Activated naive CD4-positive, alpha-beta T cell treated with anti-CD3 and anti-CD28 coated beads, Interleukin-2, amount 50 U/mL, for 72 hours (primary cell): ENCODE results near the gene APBB3. TPM values are rescaled to one million over a fixed set of nuclear protein-coding genes. Genes with fewer than 3 reads are reported as not detected.
"Not testable (repeated sequence)": the region's sequence is repeated elsewhere in the genome, so short reads cannot be mapped to it uniquely, and the experiment has no call there.

Experiments
- ATAC-seq, 2 donors: fragments of 150-1000 bp; cut with Tn5 transposase; 2 replicates each; pipeline ENCODE4 v1.10.0; 2021; ENCODE audit warnings: mild to moderate bottlenecking in 2 of 2, moderate library complexity in 2 of 2
- DNase-seq, 2 donors: peaks; one replicate each; pipeline ENCODE4 v3.0.0; 2021 to 2022; ENCODE audit warnings: low spot score in 2 of 2
- H3K27ac Mint-ChIP-seq, 2 donors: one replicate each; pipeline ENCODE4 v1.8.0; 2022; ENCODE audit warnings: mild to moderate bottlenecking in 2 of 2, mixed read lengths in 2 of 2
- H3K36me3 Mint-ChIP-seq, 2 donors: one replicate each; pipeline ENCODE4 v1.8.0; 2022; ENCODE audit warnings: mixed read lengths in 2 of 2
- H3K9me3 Mint-ChIP-seq, 2 donors: one replicate each; pipeline ENCODE4 v1.8.0; 2022; ENCODE audit warnings: mixed read lengths in 2 of 2
- total RNA-seq, 2 donors: library from RNA; stranded (reverse); gene quantifications; one replicate each; pipeline ENCODE4 v1.2.3, GENCODE V29; 2022

The APBB3 gene
- total RNA-seq: 10 to 100 TPM; 36.6 to 38.1 TPM

DNA sequence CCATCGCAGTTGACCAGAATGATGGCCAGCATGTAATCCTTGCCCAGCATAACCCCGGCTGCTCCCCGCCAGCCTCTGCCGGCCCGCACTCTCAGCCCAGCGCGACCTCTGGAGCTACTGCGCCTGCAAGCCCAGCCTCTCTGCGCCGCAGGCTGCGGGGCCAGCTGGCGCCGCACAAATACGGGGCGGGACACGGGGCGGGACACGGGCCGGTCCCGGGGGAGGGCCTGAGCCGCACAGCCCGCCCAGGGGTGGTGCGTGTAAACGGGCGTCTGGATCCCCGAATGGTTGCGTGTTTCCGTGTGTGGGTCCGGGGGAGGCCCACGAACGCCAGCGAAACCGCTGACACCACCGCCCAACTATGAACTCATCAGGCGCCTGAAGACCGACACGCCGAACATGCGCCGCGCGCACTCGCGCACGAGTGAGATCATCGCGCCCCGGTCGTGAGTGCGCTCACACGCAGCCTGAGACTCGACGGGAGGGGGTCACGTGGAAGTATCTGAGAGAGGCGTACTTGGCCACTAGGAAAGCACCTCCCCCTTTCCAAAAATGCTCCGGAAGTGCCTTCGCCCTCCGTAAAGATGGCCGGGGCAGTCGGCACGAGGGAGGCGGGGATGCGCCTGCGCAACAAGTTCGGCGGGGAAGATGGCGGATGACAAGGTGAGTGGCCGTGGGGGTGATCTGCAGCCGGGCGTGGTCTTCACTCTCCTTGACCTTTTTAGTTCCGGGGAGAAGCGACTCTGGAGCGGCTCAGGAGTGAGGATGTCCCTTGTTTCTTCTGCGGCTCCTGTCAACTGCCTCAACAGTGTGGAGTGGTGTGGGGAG is at the start of gene APBB3, which contains the start of gene SLC35A4:
Gene APBB3 (minus strand): TSS at position 403 of the 828 bp plus-strand sequence. CDS start 353 bp downstream, at position 50.
Gene SLC35A4 (plus strand): TSS at position 633 of the 828 bp plus-strand sequence. CDS start 2,342 bp downstream, outside the sequence.
- Mint-ChIP-seq H3K27ac (peak within 1 kb of the TSS; percentile 98), H3K9me3 (no peaks in the 10 kb centered on the region), H3K36me3 (peaks cover 32 to 42% of the 10 kb centered on the region in 2 donors)
- ATAC-seq (peak; percentile 88 to 94), DNase-seq (peak; percentile 93 to 98)

- H3K27ac Mint-ChIP-seq: no peak overlapping the region
- ATAC-seq: no peak
- H3K36me3 Mint-ChIP-seq: peaks cover 0 to 6% of the 10 kb centered on the region in 2 donors
- DNase-seq: no peak
- peaks cover 0 to 4% of the 10 kb centered on the region in 2 donors for H3K9me3 Mint-ChIP-seq
These were observed 46.7 kb upstream of the APBB3 start for GRCh38 chr5:140611020-140611521.

DNA sequence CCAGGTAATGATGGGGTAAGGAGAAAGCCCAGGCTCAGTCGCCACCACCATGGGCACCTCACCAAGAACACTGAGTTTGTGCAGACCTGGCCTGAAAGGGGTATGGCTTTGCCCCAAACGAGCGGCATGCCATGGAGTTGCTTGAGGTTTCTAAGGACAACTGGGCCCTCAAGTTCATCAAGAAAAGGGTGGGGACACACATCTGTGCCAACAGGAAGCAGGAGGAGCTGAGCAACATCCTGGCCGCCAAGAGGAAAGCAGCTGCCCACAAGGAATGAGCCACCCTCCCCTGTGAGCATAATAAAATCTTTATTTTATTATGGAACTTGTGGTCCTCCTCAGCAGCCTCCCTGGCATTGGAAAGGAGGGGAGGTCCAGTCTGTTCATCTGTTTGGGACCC is 44.7 kb upstream of the APBB3 start:
- H3K9me3 Mint-ChIP-seq: peaks cover 0 to 4% of the 10 kb centered on the region in 2 donors

GRCh38 chr5:140608722-140609121 is 44.3 kb upstream of the APBB3 start:
- Mint-ChIP-seq H3K36me3 (peaks cover 0 to 6% of the 10 kb centered on the region in 2 donors), H3K9me3 (peaks cover 0 to 4% of the 10 kb centered on the region in 2 donors), H3K27ac (no peak overlapping the region)
- no peak for ATAC-seq
- DNase-seq: no peak

More for the DNA sequence above, 44.7 kb upstream of the APBB3 start:
- peaks cover 0 to 6% of the 10 kb centered on the region in 2 donors for H3K36me3 Mint-ChIP-seq
- DNase-seq (no peak), ATAC-seq (no peak)
- no peak overlapping the region for H3K27ac Mint-ChIP-seq

DNA sequence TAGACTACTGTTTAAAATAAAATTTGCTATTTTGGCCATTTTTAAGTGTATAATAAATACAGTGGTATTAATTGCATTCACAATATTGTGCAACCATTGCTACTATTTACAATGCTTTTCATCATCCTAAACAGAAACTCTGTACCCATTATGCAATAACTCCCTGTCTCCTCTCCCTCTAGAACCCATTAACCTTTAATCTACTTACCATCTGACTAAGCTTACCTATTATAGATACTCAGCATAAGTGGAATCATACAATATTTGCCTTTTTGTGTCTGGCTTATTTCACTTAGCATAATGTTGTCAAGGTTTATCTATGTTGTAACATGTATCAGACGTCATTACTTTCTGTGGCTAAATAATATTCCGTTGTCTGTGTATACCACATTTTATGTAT is 42.6 kb upstream of the APBB3 start:
- H3K36me3 Mint-ChIP-seq: no peaks in the 10 kb centered on the region
- no peak for DNase-seq
- ATAC-seq: no peak
- H3K9me3 Mint-ChIP-seq: no peaks in the 10 kb centered on the region
- no peak overlapping the region for H3K27ac Mint-ChIP-seq

DNA sequence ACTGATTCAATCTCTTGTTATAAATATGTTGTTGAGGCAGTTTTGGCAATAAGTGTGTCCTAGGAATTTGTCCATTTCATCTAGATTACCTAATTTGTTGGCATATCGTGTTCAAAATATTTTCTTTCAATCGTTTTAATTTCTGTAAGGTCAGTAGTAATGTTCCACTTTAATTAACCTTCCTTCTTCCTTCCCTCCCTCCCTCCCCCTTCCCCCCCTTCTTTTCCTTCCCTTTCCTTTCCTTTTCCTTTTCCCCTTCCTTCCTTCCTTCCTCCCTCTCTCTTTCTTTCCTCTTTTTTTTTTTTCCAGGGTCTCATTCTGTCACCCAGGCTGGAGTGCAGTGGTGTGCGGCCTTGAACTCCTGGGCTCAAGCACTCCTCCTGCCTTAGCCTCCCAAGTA is 41.5 kb upstream of the APBB3 start:
- Mint-ChIP-seq H3K36me3 (no peaks in the 10 kb centered on the region), H3K9me3 (no peaks in the 10 kb centered on the region), H3K27ac (no peak overlapping the region)
- DNase-seq (no peak), ATAC-seq (no peak)

DNA sequence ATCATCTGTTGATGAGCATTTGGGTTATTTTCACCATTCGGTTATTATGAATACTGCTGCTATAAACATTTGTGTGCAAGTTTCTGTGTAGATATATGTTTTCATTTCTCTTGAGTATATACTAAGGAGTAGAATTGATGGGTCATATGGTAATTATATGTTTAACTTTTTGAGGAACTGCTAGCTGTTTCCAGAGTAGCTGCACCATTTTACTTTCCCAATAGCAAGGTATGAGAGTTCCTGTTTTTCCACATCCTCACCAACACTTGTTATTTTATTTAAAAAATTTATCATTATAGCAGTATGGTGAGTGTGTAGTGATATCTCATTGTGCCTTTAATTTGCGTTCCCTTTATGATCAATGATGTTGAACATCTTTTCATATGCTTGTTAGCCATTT is 39.3 kb upstream of the APBB3 start:
- ATAC-seq (no peak), DNase-seq (no peak)
- no peaks in the 10 kb centered on the region for H3K36me3 Mint-ChIP-seq
- no peaks in the 10 kb centered on the region for H3K9me3 Mint-ChIP-seq
- no peak overlapping the region for H3K27ac Mint-ChIP-seq

DNA sequence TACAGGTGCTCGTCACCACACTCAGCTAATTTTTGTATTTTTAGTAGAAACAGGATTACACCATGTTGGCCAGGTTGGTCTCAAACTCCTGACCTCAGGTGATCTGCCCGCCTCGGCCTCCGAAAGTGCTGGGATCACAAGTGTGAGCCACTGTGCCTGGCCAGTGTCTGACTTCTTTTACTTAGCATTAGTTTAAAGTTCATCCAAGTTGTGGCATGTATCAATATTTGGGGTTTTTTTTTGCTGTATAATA is 39.0 kb upstream of the APBB3 start:
- DNase-seq, H3K36me3 Mint-ChIP-seq, H3K27ac Mint-ChIP-seq, ATAC-seq, H3K9me3 Mint-ChIP-seq: not testable (repeated sequence)

GRCh38 chr5:140602147-140602546 is 37.7 kb upstream of the APBB3 start:
- no peak for ATAC-seq
- H3K27ac Mint-ChIP-seq: no peak overlapping the region
- H3K36me3 Mint-ChIP-seq: no peaks in the 10 kb centered on the region
- DNase-seq: no peak
- no peaks in the 10 kb centered on the region for H3K9me3 Mint-ChIP-seq

DNA sequence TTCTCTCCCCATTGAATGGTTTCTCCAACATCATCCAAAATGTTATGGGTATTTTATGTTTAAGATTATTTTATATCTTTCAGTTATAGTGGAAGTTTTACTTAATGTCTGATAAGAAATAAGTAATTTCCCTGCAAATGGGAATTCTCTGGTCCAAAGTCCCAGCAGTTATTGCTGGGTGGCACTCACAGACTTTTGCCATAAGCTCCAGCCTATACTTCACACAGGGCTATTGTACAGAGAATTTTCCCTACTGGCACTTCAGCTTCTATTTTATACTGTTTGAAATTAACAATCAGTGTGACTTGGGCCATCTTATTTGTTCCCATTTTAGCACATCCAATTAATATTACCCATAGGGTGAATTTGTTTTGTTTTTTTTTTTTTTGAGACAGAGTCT is 35.7 kb upstream of the APBB3 start:
- ATAC-seq (no peak), DNase-seq (no peak)
- no peaks in the 10 kb centered on the region for H3K9me3 Mint-ChIP-seq
- H3K27ac Mint-ChIP-seq: no peak overlapping the region
- no peaks in the 10 kb centered on the region for H3K36me3 Mint-ChIP-seq

GRCh38 chr5:140598836-140599235 is 34.4 kb upstream of the APBB3 start:
- no peak for DNase-seq
- H3K9me3 Mint-ChIP-seq: no peaks in the 10 kb centered on the region
- no peak overlapping the region for H3K27ac Mint-ChIP-seq
- no peak for ATAC-seq
- H3K36me3 Mint-ChIP-seq: no peaks in the 10 kb centered on the region

DNA sequence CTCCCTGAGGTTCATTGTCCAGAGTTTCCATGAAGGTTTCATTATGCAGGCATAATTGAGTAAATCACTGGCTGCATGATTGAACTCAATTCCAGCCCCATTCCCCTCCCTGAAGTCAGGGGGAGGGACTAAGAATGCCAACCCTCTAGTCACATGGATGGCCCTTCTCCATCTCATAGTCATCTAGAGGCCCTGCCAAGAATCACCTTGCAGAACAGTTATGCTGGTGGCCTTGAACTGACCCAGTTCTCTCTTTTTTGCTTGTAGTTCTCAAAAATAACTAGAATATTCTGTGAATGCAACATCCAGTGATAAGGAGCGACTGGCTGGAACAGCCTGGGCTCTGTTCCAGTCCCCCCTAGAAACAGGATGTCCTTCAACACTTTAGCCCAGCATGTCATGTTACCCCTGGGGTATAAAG is 31.9 kb upstream of the APBB3 start:
- no peak overlapping the region for H3K27ac Mint-ChIP-seq
- H3K9me3 Mint-ChIP-seq: no peaks in the 10 kb centered on the region
- no peaks in the 10 kb centered on the region for H3K36me3 Mint-ChIP-seq
- no peak for ATAC-seq
- no peak for DNase-seq

DNA sequence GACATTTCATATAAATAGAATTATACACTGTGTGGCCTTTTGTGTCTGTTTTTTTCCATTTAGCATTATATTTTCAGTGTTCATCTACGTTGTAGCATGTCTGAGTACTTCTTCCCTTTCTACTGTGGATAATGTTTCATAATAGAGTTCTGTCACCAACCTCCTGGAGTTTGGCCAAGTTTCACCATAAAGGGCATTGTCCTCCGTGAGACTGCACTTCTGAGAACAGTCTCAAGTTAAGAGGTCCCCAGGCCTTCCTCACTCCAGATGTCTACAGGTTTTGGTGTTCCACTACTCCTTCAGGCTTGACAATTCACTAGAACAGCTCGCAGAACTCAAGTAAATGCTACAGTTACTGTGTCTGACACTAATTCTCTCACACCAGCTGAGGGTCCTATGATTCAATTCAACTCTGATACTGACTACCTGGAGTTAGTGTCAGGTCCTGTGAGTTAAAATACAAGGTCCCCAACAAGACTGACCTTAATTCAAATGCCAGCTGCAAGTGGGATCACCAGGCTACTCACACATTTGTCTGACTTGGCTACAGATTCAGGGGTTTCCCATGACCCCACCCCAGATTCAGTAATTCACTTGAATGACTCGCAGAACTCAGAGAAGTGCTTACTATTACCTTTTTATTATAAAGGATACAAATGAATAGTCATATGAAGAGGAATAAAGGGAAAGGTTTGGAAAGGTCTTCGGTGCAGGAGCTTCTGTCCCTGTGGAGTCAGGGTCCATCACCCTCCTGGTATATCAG is 31.3 kb upstream of the APBB3 start:
- Mint-ChIP-seq H3K36me3 (no peaks in the 10 kb centered on the region), H3K27ac (no peak overlapping the region), H3K9me3 (no peaks in the 10 kb centered on the region)
- ATAC-seq (peak in 1 of 2 donors; percentile 18), DNase-seq (no peak)

DNA sequence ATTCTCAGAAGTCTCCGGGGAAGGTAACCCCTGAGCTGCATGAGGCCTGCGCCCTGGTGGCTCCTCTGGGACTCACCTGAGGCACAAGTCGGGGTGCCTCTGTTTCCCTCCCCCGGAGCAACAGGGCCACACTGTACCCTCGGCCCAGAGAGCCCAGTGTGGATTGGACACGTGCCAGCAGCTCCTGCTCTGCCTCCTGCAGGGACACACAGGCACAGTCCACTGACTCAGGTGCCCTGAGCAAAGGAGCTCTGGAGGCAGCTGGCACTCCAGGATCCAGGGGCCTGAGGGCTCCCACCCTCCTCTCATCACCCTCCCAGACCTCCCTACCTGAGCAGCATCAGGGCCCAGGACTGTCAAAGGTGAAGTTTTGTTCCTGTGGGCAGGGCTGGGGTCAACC is 29.8 kb upstream of the APBB3 start:
- DNase-seq: no peak
- H3K9me3 Mint-ChIP-seq: no peaks in the 10 kb centered on the region
- H3K27ac Mint-ChIP-seq: no peak overlapping the region

DNA sequence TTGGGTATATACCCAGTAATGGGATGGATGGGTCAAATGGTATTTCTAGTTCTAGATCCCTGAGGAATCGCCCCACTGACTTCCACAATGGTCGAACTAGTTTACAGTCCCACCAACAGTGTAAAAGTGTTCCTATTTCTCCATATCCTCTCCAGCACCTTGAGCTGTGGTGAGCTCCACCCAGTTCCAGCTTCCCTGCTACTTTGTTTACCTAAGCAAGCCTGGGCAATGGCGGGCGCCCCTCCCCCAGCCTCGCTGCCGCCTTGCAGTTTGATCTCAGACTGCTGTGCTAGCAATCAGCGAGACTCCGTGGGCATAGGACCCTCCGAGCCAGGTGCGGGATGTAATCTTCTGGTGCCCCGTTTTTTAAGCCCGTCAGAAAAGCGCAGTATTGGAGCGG is 28.7 kb upstream of the APBB3 start:
- not testable (repeated sequence) for H3K9me3 Mint-ChIP-seq, H3K36me3 Mint-ChIP-seq, DNase-seq, H3K27ac Mint-ChIP-seq, ATAC-seq

More for the DNA sequence above, 29.8 kb upstream of the APBB3 start:
- no peak for ATAC-seq
- H3K36me3 Mint-ChIP-seq: no peaks in the 10 kb centered on the region

DNA sequence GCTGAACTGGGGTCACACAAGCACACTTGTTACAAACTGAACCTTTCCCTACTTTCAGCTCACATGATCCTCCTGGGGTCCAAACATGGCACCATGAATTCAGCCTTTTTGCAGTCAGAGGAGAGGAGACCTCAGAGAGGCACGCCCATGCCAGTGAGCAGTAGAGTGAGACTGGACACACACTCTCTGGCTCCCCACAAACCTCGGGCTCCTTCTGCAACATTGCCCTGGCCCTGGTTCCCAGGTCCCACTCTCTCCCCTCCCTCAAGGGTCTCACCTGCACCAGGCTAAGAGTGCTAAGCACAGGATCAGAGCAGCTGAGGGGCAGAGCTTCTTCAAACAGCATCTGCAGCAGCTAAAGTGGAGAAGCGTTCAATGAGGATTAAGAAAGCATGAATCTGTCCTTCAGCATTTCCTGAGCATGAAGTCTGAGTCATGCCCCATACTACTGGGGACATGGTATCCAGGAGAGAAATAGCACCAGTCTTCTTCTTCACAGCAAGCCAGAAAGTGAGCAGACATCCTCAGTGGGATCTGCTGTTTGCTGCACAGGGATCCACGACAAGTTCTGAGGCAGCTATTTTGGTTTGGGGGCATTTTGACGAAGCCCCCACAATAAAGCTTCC is 27.5 kb upstream of the APBB3 start:
- no peak for ATAC-seq
- H3K36me3 Mint-ChIP-seq: no peaks in the 10 kb centered on the region
- no peak overlapping the region for H3K27ac Mint-ChIP-seq
- no peak for DNase-seq
- no peaks in the 10 kb centered on the region for H3K9me3 Mint-ChIP-seq

- Mint-ChIP-seq H3K9me3 (no peaks in the 10 kb centered on the region), H3K36me3 (no peaks in the 10 kb centered on the region), H3K27ac (no peak overlapping the region)
- ATAC-seq (no peak), DNase-seq (no peak)
These were observed 26.5 kb upstream of the APBB3 start for GRCh38 chr5:140590861-140591260.
